Osteocyte (in vitro differentiated cells): ENCODE results near the gene BBOX1. TPM values are rescaled to one million over a fixed set of nuclear protein-coding genes. Genes with fewer than 3 reads are reported as not detected.
"Not testable (repeated sequence)": the region's sequence is repeated elsewhere in the genome, so short reads cannot be mapped to it uniquely, and the experiment has no call there.

Experiments used
- DNase-seq: peaks from one replicate; pipeline ENCODE4 v3.0.0; 2021; ENCODE audit warnings: mixed read lengths; ENCODE audit not compliant: unreplicated experiment; ENCODE audit errors: extremely low spot score
- H3K27ac Mint-ChIP-seq: one replicate; pipeline ENCODE4 v1.8.0; 2021; ENCODE audit warnings: mild to moderate bottlenecking, mixed read lengths; ENCODE audit not compliant: unreplicated experiment
- H3K27me3 Mint-ChIP-seq: one replicate; pipeline ENCODE4 v1.8.0; 2021; ENCODE audit warnings: mixed read lengths; ENCODE audit not compliant: unreplicated experiment
- H3K36me3 Mint-ChIP-seq: one replicate; pipeline ENCODE4 v1.8.0; 2021; ENCODE audit warnings: mixed read lengths; ENCODE audit not compliant: unreplicated experiment
- H3K4me1 Mint-ChIP-seq: one replicate; pipeline ENCODE4 v1.8.0; 2021; ENCODE audit warnings: mixed read lengths; ENCODE audit not compliant: unreplicated experiment
- H3K4me3 Mint-ChIP-seq: one replicate; pipeline ENCODE4 v1.8.0; 2021; ENCODE audit warnings: mild to moderate bottlenecking, moderate library complexity, mixed read lengths; ENCODE audit not compliant: unreplicated experiment
- H3K9me3 Mint-ChIP-seq: one replicate; pipeline ENCODE4 v1.8.0; 2021; ENCODE audit warnings: mixed read lengths; ENCODE audit not compliant: unreplicated experiment
- total RNA-seq: library from RNA; stranded (reverse); gene quantifications from 2 replicates; pipeline ENCODE4 v1.2.1, GENCODE V29; 2021
- TF ChIP-seq, protein P1 (sequence below): fragments of 200-600 bp; sonication (generic); IDR thresholded peaks from 2 replicates; pipeline ENCODE4 v1.5.0; 2021; ENCODE audit warnings: antibody characterized with exemption, mild to moderate bottlenecking, moderate library complexity

BBOX1 gene
- total RNA-seq, 1 donor from 2014 or later = 2.6 TPM

DNA sequence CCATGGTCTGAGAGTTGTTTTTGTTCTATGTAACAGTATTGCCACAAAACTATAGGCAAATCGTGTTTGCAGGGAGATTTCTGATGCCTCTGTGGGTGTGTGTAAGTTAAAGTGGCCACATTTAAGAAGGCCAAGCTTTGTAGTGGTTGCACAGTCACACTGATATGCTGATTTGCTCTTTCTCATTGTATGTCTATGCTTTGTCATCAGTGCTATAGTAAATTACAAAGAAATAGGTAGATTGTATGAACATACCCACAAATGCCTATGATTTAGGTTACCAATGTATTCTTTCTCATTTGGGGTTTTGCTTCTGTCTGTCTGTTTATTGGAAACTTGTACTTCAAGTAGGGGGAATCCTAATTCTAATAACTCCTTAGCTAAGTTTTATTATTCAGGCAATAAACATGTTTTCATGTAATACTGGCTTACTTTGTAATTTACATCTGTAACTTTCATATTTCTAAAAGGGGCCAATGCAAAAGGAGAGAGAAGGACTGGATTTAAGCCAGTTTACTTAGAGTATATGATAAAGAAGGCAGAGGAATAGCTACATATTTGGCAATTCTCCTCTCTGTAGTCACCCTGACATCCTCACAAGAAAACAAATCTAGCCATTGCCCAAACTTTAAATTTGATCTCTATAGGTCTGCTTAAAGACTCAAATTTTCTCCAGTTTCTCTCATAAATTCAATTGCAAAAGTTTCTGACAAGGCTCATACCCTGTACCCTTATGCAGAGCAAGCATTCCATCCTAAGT is 44.7 kb upstream of the BBOX1 start:
- TF ChIP-seq, protein P1, sequence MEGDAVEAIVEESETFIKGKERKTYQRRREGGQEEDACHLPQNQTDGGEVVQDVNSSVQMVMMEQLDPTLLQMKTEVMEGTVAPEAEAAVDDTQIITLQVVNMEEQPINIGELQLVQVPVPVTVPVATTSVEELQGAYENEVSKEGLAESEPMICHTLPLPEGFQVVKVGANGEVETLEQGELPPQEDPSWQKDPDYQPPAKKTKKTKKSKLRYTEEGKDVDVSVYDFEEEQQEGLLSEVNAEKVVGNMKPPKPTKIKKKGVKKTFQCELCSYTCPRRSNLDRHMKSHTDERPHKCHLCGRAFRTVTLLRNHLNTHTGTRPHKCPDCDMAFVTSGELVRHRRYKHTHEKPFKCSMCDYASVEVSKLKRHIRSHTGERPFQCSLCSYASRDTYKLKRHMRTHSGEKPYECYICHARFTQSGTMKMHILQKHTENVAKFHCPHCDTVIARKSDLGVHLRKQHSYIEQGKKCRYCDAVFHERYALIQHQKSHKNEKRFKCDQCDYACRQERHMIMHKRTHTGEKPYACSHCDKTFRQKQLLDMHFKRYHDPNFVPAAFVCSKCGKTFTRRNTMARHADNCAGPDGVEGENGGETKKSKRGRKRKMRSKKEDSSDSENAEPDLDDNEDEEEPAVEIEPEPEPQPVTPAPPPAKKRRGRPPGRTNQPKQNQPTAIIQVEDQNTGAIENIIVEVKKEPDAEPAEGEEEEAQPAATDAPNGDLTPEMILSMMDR = no peak
- Mint-ChIP-seq H3K4me1 (peaks cover 51% of the 10 kb centered on the region), H3K27me3 (no peaks in the 10 kb centered on the region), H3K36me3 (no peaks in the 10 kb centered on the region), H3K4me3 (peak overlapping the region; percentile 79), H3K27ac (no peak overlapping the region), H3K9me3 (peaks cover 5% of the 10 kb centered on the region)
- no peak for DNase-seq

DNA sequence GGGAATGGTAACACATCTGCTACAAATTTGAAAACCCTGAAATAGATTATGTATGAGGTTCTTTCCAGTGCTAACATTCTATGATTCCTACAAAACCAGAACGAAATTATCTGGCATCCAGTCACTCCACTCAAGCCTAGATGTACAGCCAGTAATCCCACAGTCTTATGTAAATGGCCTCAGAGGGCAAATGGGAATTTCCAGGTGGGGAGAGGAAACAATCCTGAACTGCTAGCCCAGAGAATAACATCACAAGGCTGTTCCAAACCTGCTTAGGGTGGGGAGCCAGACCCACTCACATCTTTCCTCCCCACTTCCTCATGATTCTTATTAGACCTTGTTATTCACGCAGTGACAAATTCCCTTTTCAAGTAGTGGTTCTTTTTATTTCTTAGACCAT is 43.2 kb upstream of the BBOX1 start:
- Mint-ChIP-seq H3K36me3 (no peaks in the 10 kb centered on the region), H3K9me3 (peaks cover 2% of the 10 kb centered on the region), H3K4me3 (peak overlapping the region; percentile 42), H3K4me1 (peaks cover 40% of the 10 kb centered on the region), H3K27me3 (no peaks in the 10 kb centered on the region), H3K27ac (no peak overlapping the region)
- no peak for DNase-seq
- TF ChIP-seq, protein P1 = no peak

DNA sequence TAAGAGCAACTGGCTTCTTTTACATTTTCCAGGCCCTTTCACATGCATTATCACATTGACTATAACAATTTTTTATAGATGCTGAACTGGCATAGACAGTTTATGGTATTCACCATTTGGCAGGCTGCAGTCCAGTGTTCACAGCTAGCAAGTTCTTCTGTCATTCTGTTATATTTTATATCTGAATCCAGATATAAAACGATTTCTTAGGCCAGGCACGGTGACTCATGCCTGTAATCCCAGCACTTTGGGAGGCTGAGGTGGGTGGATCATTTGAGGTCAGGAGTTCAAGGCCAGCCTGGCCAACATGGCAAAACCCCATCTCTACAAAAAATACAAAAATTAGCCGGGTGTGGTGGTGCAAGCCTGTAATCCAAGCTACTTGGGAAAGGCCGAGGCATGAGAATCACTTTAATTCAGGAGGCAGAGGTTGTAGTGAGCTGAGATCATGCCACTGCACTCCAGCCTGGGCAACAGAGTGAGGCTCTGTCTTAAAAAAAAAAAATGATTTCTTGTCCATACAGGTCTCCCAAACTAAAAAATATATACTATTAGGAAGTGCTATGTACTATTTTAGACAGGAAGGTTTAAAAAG is 39.4 kb upstream of the BBOX1 start:
- H3K9me3 Mint-ChIP-seq, DNase-seq, H3K27ac Mint-ChIP-seq, H3K27me3 Mint-ChIP-seq, H3K36me3 Mint-ChIP-seq, H3K4me3 Mint-ChIP-seq: not testable (repeated sequence)
- peaks cover 13% of the 10 kb centered on the region for H3K4me1 Mint-ChIP-seq

DNA sequence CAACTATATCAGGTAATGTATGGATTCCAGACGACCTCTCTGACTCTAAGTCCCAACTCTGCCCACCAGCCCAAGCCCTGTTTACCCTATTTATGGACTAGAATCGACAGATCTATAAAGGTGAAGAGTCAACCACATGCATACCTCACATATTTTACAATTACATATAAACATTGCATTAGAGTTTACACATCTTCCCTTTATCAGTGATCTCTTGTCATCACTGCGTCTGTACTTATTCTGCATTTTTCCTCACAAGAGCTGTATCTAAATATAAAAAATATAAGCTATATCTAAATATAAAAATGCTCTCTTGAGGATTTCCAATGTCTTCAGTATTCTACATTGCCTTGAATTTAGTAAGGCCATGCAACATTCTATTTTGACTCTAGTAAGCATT is 38.2 kb upstream of the BBOX1 start:
- no peaks in the 10 kb centered on the region for H3K9me3 Mint-ChIP-seq
- H3K4me3 Mint-ChIP-seq = no peak overlapping the region
- no peaks in the 10 kb centered on the region for H3K36me3 Mint-ChIP-seq
- peaks cover 3% of the 10 kb centered on the region for H3K4me1 Mint-ChIP-seq
- TF ChIP-seq, protein P1 = no peak
- no peak overlapping the region for H3K27ac Mint-ChIP-seq
- no peaks in the 10 kb centered on the region for H3K27me3 Mint-ChIP-seq
- no peak for DNase-seq

DNA sequence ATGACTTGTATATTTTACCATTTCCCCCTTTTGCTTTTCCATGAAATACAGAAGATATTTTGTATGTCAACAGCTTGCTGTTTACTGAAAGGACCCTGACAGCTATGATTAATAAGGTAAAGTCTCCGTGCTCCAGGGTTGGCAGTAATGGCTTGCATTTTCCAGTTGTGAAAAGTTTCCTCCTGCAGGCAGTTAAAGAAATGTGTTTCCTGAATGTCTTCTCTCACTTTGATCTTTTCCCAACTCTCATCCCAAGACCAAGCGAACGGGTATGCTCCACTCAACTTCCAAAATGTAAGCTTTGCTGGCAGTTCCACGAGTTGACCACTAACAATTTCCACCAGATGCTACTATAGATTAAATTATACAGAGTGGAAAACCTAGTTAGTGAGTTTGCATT is 37.8 kb upstream of the BBOX1 start:
- Mint-ChIP-seq H3K4me3 (no peak overlapping the region), H3K4me1 (peaks cover 3% of the 10 kb centered on the region), H3K27ac (no peak overlapping the region), H3K27me3 (no peaks in the 10 kb centered on the region), H3K9me3 (no peaks in the 10 kb centered on the region), H3K36me3 (no peaks in the 10 kb centered on the region)
- no peak for DNase-seq
- TF ChIP-seq, protein P1 = no peak
